Measurements from ENCODE around the gene SRPK2.
"Not testable (repeated sequence)": the region's sequence is repeated elsewhere in the genome, so short reads cannot be mapped to it uniquely, and the experiment has no call there.

SRPK2 gene

GRCh38 chr7:105198223-105198622 is 190.5 kb downstream of the SRPK2 start:
- DNase-seq (ENCODE audit: low read depth in 2 of 3, low spot score in 1 of 3) = no peak

- DNase-seq (ENCODE audit: low read depth in 2 of 3, low spot score in 1 of 3) = no peak
Measured at GRCh38 chr7:105196473-105196872, 192.2 kb downstream of the SRPK2 start.

GRCh38 chr7:105195891-105196290 is 192.8 kb downstream of the SRPK2 start:
- DNase-seq (ENCODE audit: low read depth in 2 of 3, low spot score in 1 of 3) = no peak

GRCh38 chr7:105194959-105195358 is 193.8 kb downstream of the SRPK2 start:
- DNase-seq (ENCODE audit: low read depth in 2 of 3, low spot score in 1 of 3) = not testable (repeated sequence)

DNA sequence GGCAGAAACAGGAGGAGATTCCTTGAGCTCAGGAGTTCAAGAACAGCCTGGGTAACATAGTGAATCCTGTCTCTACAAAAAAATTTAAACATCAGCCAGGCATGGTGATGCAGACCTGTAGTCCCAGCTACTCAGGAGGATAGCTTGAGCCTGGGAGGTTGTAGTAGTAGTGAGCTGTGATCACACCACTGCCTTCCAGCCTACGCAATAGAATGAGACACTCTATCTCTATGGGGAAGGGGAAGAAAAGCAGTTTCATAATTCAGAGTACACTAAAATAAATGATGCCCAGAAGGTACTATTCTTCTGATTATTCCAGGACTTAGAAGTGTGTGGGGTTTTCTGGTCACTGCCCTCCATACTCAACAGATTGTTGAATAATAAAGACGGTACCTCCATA is 197.4 kb downstream of the SRPK2 start:
- no peak for DNase-seq (ENCODE audit: low read depth in 2 of 3, low spot score in 1 of 3)

- DNase-seq (ENCODE audit: low read depth in 2 of 3, low spot score in 1 of 3) = no peak
Measured at GRCh38 chr7:105189859-105190492, 198.7 kb downstream of the SRPK2 start.

DNA sequence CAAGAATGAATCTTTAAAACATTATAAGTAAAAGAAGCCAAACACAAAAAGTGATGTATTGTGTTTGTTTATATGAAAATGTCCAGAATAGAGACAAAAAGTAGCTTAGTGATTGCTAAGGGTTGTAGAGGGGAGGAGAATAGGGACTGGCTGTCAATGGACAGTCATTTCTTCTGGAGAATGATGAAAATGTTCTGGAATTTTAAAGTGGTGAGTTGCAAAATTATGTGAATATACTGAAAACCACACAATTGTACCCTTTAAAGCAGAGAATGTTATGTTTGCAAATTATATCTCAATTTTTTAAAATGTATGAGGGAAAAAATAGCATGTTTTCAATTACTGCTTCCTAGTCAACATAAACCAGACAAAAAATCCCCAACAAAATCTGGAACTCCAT is 200.5 kb downstream of the SRPK2 start:
- DNase-seq (ENCODE audit: low read depth in 2 of 3, low spot score in 1 of 3) = no peak

DNA sequence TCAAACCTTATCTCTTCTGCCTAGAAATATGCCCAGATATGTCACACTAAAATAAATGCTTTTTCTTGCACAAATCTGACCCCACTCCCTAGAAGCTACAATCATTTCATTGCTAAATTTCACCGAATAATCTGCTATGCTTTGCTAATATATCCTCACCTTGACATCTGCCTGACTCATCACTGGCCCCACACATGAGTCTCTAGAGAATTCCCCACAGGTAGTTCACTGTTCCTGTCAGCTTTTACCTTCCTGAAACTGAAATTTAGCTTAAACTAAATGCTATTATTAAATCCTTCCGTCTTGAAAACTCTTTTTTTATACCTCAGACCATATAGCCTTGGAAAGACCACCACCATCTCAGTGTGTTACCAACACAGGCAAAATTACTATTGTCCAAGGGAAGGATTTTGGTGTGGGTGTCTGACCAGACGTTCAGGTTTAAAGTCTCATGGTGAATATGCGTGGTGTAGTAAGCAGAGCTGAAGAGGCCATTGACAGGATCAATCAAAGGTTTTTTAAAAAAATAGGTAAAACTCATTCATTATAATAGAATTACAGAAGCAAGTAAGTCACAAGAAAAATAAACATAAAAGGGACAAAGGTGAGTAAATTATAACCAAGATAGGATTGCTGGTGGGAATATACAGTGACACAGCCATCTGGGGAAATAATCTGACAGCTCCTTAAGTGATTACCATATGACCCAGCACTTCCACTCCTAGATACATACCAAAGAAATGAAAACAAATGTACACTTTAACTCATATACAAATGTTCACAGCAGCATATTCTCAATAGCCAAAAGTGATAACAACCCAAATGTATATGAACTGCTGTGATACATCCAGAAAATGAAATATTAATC is 201.2 kb downstream of the SRPK2 start:
- DNase-seq (ENCODE audit: low read depth in 2 of 3, low spot score in 1 of 3) = no peak

DNA sequence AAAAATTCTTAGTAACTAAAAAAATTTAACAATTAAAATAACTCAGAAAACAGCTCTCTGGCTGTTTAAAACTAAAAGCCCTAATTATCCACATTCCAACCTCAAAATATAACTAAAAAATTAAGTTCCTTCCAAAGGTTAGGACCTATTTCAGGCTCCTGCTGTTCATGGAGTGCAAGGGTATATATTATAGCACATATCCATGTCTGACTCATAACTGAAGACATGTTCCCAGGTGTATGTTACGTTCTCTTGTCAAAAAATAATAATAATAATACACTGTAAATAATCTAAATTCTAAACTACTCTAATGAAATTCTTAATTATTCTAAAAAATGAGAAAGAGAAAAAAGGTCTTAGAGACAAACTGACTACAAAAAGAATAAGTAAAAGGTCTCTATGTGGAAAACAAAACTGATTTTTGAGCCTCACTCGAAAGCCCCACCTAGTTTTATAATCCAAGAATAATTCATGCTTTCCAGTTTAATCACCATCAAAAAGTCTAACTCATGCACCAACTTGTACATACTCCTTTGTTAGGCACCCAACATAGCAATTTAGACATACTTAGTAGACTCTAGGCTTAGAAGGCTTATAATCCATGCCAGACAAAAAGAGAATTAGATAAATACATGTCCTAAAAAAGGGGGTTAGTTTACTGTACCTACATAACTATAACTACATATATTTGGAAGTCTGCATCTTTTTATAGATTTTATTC is 203.3 kb downstream of the SRPK2 start:
- DNase-seq (ENCODE audit: low read depth in 2 of 3, low spot score in 1 of 3) = no peak

DNA sequence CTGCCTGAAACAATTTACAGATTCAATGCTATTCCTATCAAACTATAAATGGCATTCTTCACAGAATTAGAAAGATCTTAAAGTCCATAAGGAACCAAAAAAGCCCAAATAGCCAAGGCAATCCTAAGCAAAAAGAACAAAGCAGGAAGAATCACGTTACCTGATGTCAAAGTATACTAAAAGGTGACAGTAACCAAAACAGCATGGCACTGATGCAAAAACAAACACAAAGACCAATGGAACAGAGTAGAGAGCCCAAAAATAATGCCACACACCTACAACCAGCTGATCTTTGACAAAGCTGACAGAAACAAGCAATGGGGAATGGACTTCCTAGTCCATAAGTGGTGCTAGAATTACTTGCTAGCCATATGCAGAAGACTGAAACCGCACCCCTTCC is 208.7 kb downstream of the SRPK2 start:
- DNase-seq (ENCODE audit: low read depth in 2 of 3, low spot score in 1 of 3) = no peak

DNA sequence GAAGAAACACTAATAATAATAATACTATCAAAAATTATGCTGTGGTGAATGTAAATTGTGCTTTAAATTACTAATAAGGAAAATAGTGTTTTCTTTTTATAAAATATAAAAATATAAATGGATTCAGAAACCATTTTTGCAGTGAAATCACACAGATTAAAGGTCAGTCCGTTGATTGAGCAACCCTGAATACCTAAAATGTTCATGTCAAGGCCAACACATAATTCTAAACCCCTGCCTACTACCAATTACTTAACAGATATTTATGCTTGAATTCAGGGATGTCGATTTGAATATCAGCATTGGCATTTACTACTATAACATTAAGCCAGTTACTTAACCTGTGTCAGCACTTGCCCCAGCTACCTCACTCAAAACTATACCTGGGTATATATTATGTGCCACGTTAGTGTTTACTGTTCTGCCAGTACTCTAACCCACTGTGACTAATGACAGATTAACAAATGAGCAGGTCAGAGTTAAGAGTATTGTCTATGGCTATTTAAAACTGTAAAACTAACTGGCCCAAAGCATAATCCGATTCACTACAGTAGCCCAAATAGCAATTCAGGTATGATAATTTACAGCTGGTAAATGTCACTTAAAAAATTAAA is 209.7 kb downstream of the SRPK2 start:
- no peak for DNase-seq (ENCODE audit: low read depth in 2 of 3, low spot score in 1 of 3)

DNA sequence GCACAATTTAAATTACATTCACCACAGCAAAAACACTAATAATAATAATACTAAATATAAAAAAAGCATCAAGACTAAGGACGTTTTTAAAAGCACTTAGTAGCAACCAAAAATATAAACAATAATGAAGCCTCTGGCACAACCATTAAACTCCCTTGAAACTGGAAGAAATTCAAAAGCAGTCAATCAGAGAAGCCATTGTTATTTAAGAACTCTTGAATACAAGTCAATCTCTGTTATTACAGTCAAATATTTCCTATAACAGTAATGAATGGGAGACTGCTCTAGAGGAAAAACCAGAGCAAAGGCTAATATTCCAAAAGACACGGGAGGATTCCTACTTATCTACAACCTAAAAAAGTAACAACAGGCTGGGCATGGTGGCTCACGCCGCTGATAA is 210.5 kb downstream of the SRPK2 start:
- no peak for DNase-seq (ENCODE audit: low read depth in 2 of 3, low spot score in 1 of 3)

GRCh38 chr7:105177026-105177425 is 211.7 kb downstream of the SRPK2 start:
- DNase-seq (ENCODE audit: low read depth in 2 of 3, low spot score in 1 of 3) = no peak

GRCh38 chr7:105173586-105173985 is 215.1 kb downstream of the SRPK2 start:
- no peak for DNase-seq (ENCODE audit: low read depth in 2 of 3, low spot score in 1 of 3)

DNA sequence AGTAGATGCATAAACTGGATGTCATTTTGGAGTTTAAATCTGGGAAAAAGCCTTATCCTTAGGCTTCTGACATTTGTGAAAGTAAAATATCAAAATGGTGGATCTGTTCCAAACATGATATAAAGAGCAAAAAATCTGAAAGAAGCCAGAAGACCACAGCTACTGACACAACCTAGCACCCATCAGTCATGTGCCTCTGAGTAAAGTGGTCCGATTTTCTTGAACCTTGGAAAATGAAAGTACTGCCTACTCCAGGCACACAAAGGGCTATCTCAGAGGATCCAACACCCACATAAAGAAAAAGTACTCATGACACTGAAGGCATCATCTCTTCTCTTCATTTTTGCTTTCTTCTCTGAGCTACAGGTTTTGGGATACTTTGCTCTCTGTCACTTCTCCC is 224.0 kb downstream of the SRPK2 start:
- no peak for DNase-seq (ENCODE audit: low read depth in 2 of 3, low spot score in 1 of 3)

DNA sequence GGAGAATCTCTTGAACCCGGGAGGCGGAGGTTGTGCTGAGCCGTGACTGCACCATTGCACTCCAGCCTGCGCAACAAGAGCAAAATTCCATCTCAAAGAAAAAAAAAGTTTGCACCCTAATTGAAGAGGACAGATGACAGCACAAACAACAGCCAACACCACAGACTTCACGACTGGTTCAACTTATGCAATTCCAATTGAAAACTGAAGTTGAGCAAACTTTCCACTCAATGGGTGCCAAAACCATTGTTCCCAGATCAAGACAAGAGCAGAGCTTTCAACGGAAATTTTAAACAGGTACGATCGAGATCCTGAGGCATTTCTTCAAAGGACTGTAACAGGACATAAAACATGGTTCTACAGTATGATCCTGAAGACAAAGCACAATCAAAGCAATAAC is 225.0 kb downstream of the SRPK2 start:
- no peak for DNase-seq (ENCODE audit: low read depth in 2 of 3, low spot score in 1 of 3)

- no peak for DNase-seq (ENCODE audit: low read depth in 2 of 3, low spot score in 1 of 3)
Measured at GRCh38 chr7:105161366-105161765, 227.4 kb downstream of the SRPK2 start.

DNA sequence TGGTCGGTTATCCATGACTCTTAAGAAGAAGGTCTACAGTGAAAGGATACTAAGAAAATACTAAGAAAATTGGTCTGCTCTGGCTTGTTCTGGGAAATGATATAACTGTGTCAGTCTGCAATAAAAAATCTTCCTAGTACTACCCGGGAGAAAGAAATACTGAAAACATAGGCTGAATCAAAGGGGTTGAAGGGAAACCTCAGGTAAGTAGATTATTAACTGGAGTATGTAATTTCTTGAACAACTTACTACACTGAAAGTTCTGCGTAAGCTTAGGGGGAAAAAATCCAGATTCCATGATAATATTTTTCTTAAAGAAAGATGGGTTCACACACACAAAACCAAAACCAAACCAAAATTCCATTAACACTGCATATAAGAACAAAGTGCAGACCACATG is 231.4 kb downstream of the SRPK2 start:
- no peak for DNase-seq (ENCODE audit: low read depth in 2 of 3, low spot score in 1 of 3)

- no peak for DNase-seq (ENCODE audit: low read depth in 2 of 3, low spot score in 1 of 3)
Measured at GRCh38 chr7:105156731-105157130, 232.0 kb downstream of the SRPK2 start.

DNA sequence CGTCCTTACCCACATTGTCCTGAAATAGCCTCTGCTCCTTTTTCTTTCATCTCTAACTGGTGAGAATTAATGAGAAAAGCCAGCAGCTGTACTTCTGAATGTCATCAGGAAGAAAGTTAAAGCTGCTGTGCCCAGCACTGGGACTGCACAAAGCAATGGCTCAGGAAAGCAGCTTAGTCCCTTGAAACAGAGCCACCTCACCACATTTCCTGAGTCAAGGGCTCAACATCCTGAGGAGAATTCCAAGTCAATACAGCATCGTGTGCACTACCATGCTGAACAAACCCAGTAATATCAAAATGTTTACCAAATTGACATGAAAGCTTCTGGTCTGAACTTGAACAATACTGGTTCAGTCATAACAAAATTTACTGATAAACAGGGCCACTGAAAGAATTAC is 234.6 kb downstream of the SRPK2 start:
- DNase-seq (ENCODE audit: low read depth in 2 of 3, low spot score in 1 of 3) = no peak

GRCh38 chr7:105153531-105153930 is 235.2 kb downstream of the SRPK2 start:
- DNase-seq (ENCODE audit: low read depth in 2 of 3, low spot score in 1 of 3) = no peak

DNA sequence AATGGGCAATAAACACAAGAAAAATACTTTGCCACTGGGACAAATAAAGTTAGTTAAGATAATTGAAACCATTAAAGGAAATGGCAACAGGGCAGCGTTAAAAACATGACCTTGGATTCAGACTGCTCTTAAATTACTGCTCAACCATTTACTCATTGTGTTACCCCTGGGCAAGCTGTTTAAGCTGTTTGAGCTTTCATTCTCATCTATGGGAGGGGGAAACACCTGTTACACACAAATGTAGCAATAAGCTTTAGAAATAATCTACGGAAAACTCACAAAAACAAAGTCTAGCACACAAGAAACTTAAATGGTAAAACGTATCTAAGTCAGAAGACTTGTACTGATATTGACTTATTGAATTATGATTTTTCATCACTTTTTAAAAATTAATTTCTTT is 237.6 kb downstream of the SRPK2 start:
- no peak for DNase-seq (ENCODE audit: low read depth in 2 of 3, low spot score in 1 of 3)

Data from stimulated activated CD4-positive, alpha-beta T cell treated with anti-CD3 and anti-CD28 coated beads, Interleukin-12 subunit alpha, Interleukin-12 subunit beta, amount 100 ng/mL, for 48 hours (primary cell).